Pons (tissue), 1 donor: ENCODE results near the gene HOXB7.

Source experiments
- DNase-seq: peaks from one replicate; pipeline ENCODE4 v3.0.0-alpha.2; 2016; ENCODE audit warnings: low spot score

HOXB7 gene

GRCh38 chr17:48636177-48637018 lies 25.6 kb upstream of the HOXB7 start:
- DNase-seq, result no peak

- no peak for DNase-seq
Observed at GRCh38 chr17:48634493-48635208, 23.8 kb upstream of the HOXB7 start.

- no peak for DNase-seq
Observed at GRCh38 chr17:48633266-48633677, 22.5 kb upstream of the HOXB7 start.

GRCh38 chr17:48632579-48633265 lies 21.9 kb upstream of the HOXB7 start:
- no peak for DNase-seq

GRCh38 chr17:48631693-48632578 lies 21.1 kb upstream of the HOXB7 start:
- no peak for DNase-seq

- no peak for DNase-seq
Observed at GRCh38 chr17:48630925-48631692, 20.3 kb upstream of the HOXB7 start.

GRCh38 chr17:48630009-48630924 lies 19.4 kb upstream of the HOXB7 start:
- no peak for DNase-seq

- DNase-seq, result no peak
Observed at GRCh38 chr17:48629411-48629759, 18.6 kb upstream of the HOXB7 start.

- DNase-seq, result no peak
Observed at GRCh38 chr17:48628649-48629410, 18.0 kb upstream of the HOXB7 start.

- no peak for DNase-seq
Observed at GRCh38 chr17:48627623-48628521, 17.1 kb upstream of the HOXB7 start.

GRCh38 chr17:48627118-48627597 lies 16.3 kb upstream of the HOXB7 start:
- DNase-seq, result no peak

- no peak for DNase-seq
Observed at GRCh38 chr17:48626245-48627117, 15.7 kb upstream of the HOXB7 start, which contains the start of gene HOXB9. HOXB9 (minus strand) TSS chr17:48626358; CDS start chr17:48626269, 89 bp downstream.

- no peak for DNase-seq
Observed at GRCh38 chr17:48625495-48626244, 14.9 kb upstream of the HOXB7 start.

GRCh38 chr17:48624544-48625494 lies 14.0 kb upstream of the HOXB7 start:
- no peak for DNase-seq

GRCh38 chr17:48624118-48624517 lies 13.3 kb upstream of the HOXB7 start:
- no peak for DNase-seq
